ENCODE results near the gene NCR3LG1.

NCR3LG1 gene

GRCh38 chr11:17402486-17402885 lies 50.9 kb downstream of the NCR3LG1 start:
- TF ChIP-seq CTCF (IDR thresholded peaks at IDR 0.05; ENCODE audit: low read depth, low read length, missing control alignments) = no peak
- DNase-seq (ENCODE audit: low read depth) = no peak
- in situ Hi-C loops (cut with HindIII; ENCODE audit: low sequenced_read_pairs) = no loop called here

GRCh38 chr11:17403980-17404759 lies 52.6 kb downstream of the NCR3LG1 start:
- no peak overlapping the region for H3K4me3 ChIP-seq (ENCODE audit: low read depth, low read length)
- no peak for DNase-seq (ENCODE audit: low read depth)
- in situ Hi-C loops (cut with HindIII; ENCODE audit: low sequenced_read_pairs) = no loop called here
- TF ChIP-seq CTCF (IDR thresholded peaks at IDR 0.05; ENCODE audit: low read depth, low read length, missing control alignments) = no peak

More at GRCh38 chr11:17402486-17402885, 50.9 kb downstream of the NCR3LG1 start:
- no peak overlapping the region for H3K4me3 ChIP-seq (ENCODE audit: low read depth, low read length)

GRCh38 chr11:17405232-17406005 lies 53.8 kb downstream of the NCR3LG1 start:
- no peak for DNase-seq (ENCODE audit: low read depth)
- in situ Hi-C loops (cut with HindIII; ENCODE audit: low sequenced_read_pairs) = no loop called here
- peak; percentile 23 for TF ChIP-seq CTCF (IDR thresholded peaks at IDR 0.05; ENCODE audit: low read depth, low read length, missing control alignments)
- H3K4me3 ChIP-seq (ENCODE audit: low read depth, low read length) = no peak overlapping the region

GRCh38 chr11:17406082-17406817 lies 54.6 kb downstream of the NCR3LG1 start:
- no peak for TF ChIP-seq CTCF (IDR thresholded peaks at IDR 0.05; ENCODE audit: low read depth, low read length, missing control alignments)
- no peak overlapping the region for H3K4me3 ChIP-seq (ENCODE audit: low read depth, low read length)
- no peak for DNase-seq (ENCODE audit: low read depth)
- in situ Hi-C loops (cut with HindIII; ENCODE audit: low sequenced_read_pairs) = no loop called here

GRCh38 chr11:17406818-17407149 lies 55.2 kb downstream of the NCR3LG1 start:
- no peak overlapping the region for H3K4me3 ChIP-seq (ENCODE audit: low read depth, low read length)
- in situ Hi-C loops (cut with HindIII; ENCODE audit: low sequenced_read_pairs) = no loop called here
- no peak for TF ChIP-seq CTCF (IDR thresholded peaks at IDR 0.05; ENCODE audit: low read depth, low read length, missing control alignments)
- no peak for DNase-seq (ENCODE audit: low read depth)

GRCh38 chr11:17407575-17407974 lies 56.0 kb downstream of the NCR3LG1 start:
- no peak for TF ChIP-seq CTCF (IDR thresholded peaks at IDR 0.05; ENCODE audit: low read depth, low read length, missing control alignments)
- in situ Hi-C loops (cut with HindIII; ENCODE audit: low sequenced_read_pairs) = no loop called here
- H3K4me3 ChIP-seq (ENCODE audit: low read depth, low read length) = no peak overlapping the region

More at GRCh38 chr11:17407575-17407974, 56.0 kb downstream of the NCR3LG1 start:
- no peak for DNase-seq (ENCODE audit: low read depth)

Data from astrocyte of the cerebellum (primary cell).